Nephron (organoid): ENCODE measurements around the gene ZFC3H1.
"Not testable (repeated sequence)": the region's sequence is repeated elsewhere in the genome, so short reads cannot be mapped to it uniquely, and the experiment has no call there.

Experiments
- H3K27ac Mint-ChIP-seq, 3 experiments: 2 replicates each; pipeline ENCODE4 v1.8.0; 2020; ENCODE audit warnings: mixed read lengths in 3 of 3, mild to moderate bottlenecking in 2 of 3, moderate library complexity in 1 of 3
- H3K27me3 Mint-ChIP-seq: 2 replicates; pipeline ENCODE4 v1.8.0; 2021; ENCODE audit warnings: low read depth, mild to moderate bottlenecking, moderate library complexity, mixed read lengths
- H3K36me3 Mint-ChIP-seq: 2 replicates; pipeline ENCODE4 v1.8.0; 2020; ENCODE audit warnings: low read depth, mixed read lengths
- H3K4me1 Mint-ChIP-seq: 2 replicates; pipeline ENCODE4 v1.8.0; 2020; ENCODE audit warnings: mixed read lengths
- H3K4me3 Mint-ChIP-seq, 3 experiments: 2 replicates each; pipeline ENCODE4 v1.8.0; 2020; ENCODE audit warnings: mild to moderate bottlenecking in 3 of 3, mixed read lengths in 3 of 3, moderate library complexity in 2 of 3
- H3K9me3 Mint-ChIP-seq: 2 replicates; pipeline ENCODE4 v1.8.0; 2020; ENCODE audit warnings: mixed read lengths
- CTCF ChIP-seq, 3 experiments: fragments of 200-600 bp; sonication (generic); IDR thresholded peaks; one replicate each; pipeline ENCODE4 v1.5.0; 2021; ENCODE audit warnings: antibody characterized with exemption in 3 of 3; ENCODE audit not compliant: unreplicated experiment in 3 of 3

The ZFC3H1 gene

GRCh38 chr12:71691504-71692129 is 28.0 kb upstream of the ZFC3H1 start:
- Mint-ChIP-seq H3K4me1 (peaks cover 38% of the 10 kb centered on the region), H3K36me3 (peaks cover 8% of the 10 kb centered on the region), H3K27ac (no peak overlapping the region), H3K9me3 (no peaks in the 10 kb centered on the region), H3K4me3 (peak overlapping the region in 1 of 3 experiments; percentile 17), H3K27me3 (no peaks in the 10 kb centered on the region)
- TF ChIP-seq CTCF (IDR thresholded peaks at IDR 0.05; ENCODE audit: unreplicated experiment in 3 of 3) = no peak

GRCh38 chr12:71688961-71689570 is 25.4 kb upstream of the ZFC3H1 start:
- no peak for TF ChIP-seq CTCF (IDR thresholded peaks at IDR 0.05; ENCODE audit: unreplicated experiment in 3 of 3)
- no peaks in the 10 kb centered on the region for H3K9me3 Mint-ChIP-seq
- H3K4me3 Mint-ChIP-seq = peak overlapping the region in 2 of 3 experiments; percentile 28 to 47
- peaks cover 40% of the 10 kb centered on the region for H3K4me1 Mint-ChIP-seq
- H3K36me3 Mint-ChIP-seq = no peaks in the 10 kb centered on the region
- H3K27me3 Mint-ChIP-seq = no peaks in the 10 kb centered on the region
- no peak overlapping the region for H3K27ac Mint-ChIP-seq

- H3K27me3 Mint-ChIP-seq, H3K36me3 Mint-ChIP-seq, H3K9me3 Mint-ChIP-seq: not testable (repeated sequence)
- H3K27ac Mint-ChIP-seq = peak overlapping the region in 1 of 3 experiments; percentile 47
- H3K4me3 Mint-ChIP-seq = peak overlapping the region; percentile 92 to 95 (median 95)
- peaks cover 35% of the 10 kb centered on the region for H3K4me1 Mint-ChIP-seq
Observed at GRCh38 chr12:71687172-71687571, 23.5 kb upstream of the ZFC3H1 start.

GRCh38 chr12:71686658-71687025 is 23.0 kb upstream of the ZFC3H1 start:
- Mint-ChIP-seq H3K27ac (peak overlapping the region; percentile 86 to 92 (median 91)), H3K4me3 (peak overlapping the region; percentile 92 to 95 (median 95)), H3K27me3 (no peaks in the 10 kb centered on the region), H3K4me1 (peaks cover 32% of the 10 kb centered on the region), H3K36me3 (no peaks in the 10 kb centered on the region), H3K9me3 (no peaks in the 10 kb centered on the region)
- TF ChIP-seq CTCF (IDR thresholded peaks at IDR 0.05; ENCODE audit: unreplicated experiment in 3 of 3) = no peak

- Mint-ChIP-seq H3K27me3 (no peaks in the 10 kb centered on the region), H3K4me3 (peak within 1 kb of the TSS; percentile 92 to 95 (median 95)), H3K27ac (peak within 1 kb of the TSS; percentile 86 to 92 (median 91)), H3K9me3 (no peaks in the 10 kb centered on the region), H3K4me1 (peaks cover 30% of the 10 kb centered on the region), H3K36me3 (no peaks in the 10 kb centered on the region)
- peak in 2 of 3 experiments; percentile 19 to 20 for TF ChIP-seq CTCF (IDR thresholded peaks at IDR 0.05; ENCODE audit: unreplicated experiment in 3 of 3)
Observed at GRCh38 chr12:71685914-71686657, 22.4 kb upstream of the ZFC3H1 start, which contains the start of gene TMEM19. Gene TMEM19 (plus strand): TSS chr12:71686082. CDS start chr12:71686681, 599 bp downstream.

GRCh38 chr12:71685312-71685906 is 21.8 kb upstream of the ZFC3H1 start:
- Mint-ChIP-seq H3K36me3 (no peaks in the 10 kb centered on the region), H3K4me1 (peaks cover 30% of the 10 kb centered on the region), H3K27ac (peak overlapping the region; percentile 86 to 92 (median 91)), H3K4me3 (peak overlapping the region; percentile 92 to 95 (median 95)), H3K9me3 (no peaks in the 10 kb centered on the region), H3K27me3 (no peaks in the 10 kb centered on the region)
- TF ChIP-seq CTCF (IDR thresholded peaks at IDR 0.05; ENCODE audit: unreplicated experiment in 3 of 3) = no peak
